GM04503 (cell line): ENCODE measurements around the gene STOX2.
"Not testable (repeated sequence)": the region's sequence is repeated elsewhere in the genome, so short reads cannot be mapped to it uniquely, and the experiment has no call there.

Experiments
- DNase-seq: peaks from one replicate; pipeline ENCODE4 v3.0.0-alpha.2; 2012; ENCODE audit warnings: low read depth

STOX2 gene

DNA sequence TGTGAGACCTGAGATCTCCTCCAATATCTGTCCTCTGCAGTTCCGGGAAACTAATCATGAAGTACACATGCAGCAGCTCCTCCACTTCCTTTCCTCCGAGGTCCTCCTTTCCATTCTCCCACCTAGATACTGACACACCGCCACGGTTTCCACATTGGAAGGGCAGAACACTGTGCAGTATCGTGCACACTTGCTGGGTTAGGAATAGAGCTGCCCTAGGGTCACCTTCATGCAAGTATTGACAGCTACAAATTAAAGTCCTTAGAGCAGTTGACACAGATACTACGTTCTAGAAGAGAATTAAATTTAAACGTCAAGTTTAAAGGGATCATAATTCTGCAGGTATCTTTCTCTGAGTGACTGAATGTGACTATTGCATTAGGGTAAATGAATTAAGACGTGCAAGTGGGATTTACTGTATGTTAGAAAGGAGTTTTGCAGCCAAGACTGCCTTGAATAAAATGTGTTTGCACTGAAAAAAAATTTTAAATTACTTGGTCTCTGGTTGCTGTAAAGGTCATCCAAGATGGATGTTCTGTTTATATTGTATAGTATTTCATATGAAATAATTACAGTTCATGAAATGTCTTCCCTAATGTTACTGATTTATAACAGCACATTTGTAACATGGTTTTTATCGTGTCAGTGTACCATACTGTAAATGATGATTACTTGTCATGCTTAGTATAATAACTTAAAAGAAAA is 117.7 kb downstream of the STOX2 start:
- DNase-seq = no peak

DNA sequence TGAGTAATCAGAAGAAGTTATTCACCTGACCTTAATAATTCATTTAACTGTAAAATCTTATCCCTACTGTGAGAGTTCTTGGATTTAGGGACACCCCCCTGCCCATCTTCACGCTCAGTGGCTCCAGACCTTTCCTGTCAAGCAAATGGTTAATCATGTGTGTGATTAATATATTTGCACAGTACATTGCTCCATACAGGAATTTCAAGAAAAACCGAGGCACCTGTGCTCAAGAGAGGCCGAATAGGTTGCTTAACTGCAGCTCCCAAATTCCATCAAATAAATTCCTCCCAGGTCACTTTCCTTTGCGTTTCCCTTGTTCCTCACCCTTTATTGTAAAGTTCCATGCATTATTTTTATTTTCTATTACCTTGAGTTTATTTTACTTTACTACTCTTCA is 119.5 kb downstream of the STOX2 start:
- DNase-seq = no peak

GRCh38 chr4:184028561-184029374 is 123.7 kb downstream of the STOX2 start:
- no peak for DNase-seq

GRCh38 chr4:184030036-184030435 is 124.9 kb downstream of the STOX2 start:
- DNase-seq = no peak

GRCh38 chr4:184030764-184031163 is 125.7 kb downstream of the STOX2 start:
- DNase-seq = no peak

DNA sequence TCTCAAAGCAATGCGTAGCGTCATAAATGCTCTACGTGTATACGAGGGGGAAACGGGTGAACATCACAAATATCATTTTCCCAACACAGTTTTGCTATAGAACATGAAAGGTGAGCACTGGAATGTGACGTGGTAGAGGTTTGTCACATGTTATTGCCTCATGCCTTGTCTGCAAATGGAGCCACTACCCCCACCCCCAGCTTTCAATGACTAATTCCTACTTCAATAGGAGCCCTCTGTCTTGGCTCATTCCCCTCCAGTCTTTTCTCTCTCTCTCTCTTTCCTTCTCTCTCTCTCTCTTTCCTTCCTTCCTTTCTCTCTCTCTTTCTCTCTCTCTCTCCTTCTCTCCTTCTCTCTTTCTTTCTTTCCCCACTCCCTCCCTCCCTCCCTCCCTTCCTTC is 127.0 kb downstream of the STOX2 start:
- DNase-seq = no peak

GRCh38 chr4:184039963-184040383 is 134.9 kb downstream of the STOX2 start:
- no peak for DNase-seq

- no peak for DNase-seq
Measured at GRCh38 chr4:184041156-184041555, 136.0 kb downstream of the STOX2 start.

DNA sequence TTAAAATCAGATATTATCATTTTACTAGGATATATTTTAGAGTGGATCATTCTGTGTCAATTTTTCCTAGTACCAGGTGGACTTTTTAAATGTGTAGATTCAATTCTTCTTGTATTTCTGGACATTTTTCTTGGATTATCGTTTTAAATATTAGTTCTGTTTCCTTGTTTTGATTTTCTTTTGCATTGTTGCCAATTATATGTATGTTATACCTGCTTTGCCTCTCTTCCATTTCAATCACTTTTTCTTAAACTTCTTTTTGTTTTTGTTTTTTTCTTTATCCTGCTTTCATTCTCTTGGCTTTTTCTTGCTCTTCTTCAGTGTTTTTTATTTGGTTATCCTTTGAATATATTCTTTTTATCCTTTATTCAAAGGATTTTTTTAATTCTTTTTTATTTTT is 141.0 kb downstream of the STOX2 start:
- DNase-seq = no peak

DNA sequence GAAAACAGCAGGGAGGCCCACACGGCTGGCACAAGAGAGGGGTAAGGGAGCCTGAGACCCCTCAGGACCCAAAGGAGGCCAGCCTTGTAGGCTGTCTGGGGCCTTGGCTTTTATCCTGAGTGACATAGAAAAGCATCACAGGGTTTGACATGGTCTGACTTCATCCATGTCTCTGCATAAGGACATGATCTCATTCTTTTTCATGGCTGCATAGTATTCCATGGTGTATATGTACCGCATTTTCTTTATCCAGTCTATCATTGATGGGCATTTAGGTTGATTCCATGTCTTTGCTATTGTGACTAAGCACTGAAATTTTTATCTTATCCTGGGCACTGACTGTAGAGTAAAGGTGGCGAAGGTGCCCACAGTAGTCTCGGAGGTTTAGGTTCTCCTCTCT is 146.2 kb downstream of the STOX2 start:
- DNase-seq = not testable (repeated sequence)

GRCh38 chr4:184052616-184053015 is 147.5 kb downstream of the STOX2 start:
- DNase-seq = no peak

DNA sequence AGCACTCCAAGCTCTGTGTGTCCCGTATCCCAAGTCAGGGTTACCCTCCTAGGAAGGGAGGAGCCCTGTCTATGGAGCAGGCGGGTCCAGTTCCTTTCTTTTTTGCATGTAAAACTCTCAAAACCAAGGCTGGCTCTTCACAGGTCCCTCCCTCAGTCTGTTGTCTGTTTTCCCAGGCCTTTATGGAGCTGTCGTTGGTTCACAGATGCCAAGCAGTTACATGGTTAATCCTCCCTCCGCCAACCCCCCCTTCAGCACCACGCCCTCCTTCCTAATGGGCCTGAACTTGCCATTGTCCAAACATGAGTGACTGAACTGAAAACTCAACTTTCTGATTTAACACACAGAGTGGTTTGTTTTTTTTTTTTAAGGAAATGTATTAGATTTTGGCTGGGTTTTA is 148.3 kb downstream of the STOX2 start:
- no peak for DNase-seq

DNA sequence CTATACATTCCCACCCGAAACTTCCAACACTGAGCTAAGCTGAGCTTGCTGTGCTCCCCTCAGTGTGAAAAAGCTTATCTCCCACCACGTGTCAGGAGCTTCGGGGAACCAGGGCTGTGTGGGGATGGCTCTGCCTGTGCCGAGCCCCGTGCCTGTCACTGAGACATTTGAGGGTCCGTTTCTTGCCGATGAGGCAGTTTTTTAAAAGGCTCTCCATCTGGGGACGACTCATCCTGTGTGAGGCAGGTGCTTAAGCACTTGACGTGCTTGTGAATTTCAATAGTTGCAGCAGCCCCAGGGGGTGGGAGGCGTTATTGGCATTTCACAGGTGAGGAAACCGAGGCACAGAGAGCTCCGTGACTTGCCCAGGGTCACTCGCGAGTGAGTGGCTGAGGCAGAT is 151.8 kb downstream of the STOX2 start:
- no peak for DNase-seq

GRCh38 chr4:184058026-184058425 is 152.9 kb downstream of the STOX2 start:
- DNase-seq = no peak

DNA sequence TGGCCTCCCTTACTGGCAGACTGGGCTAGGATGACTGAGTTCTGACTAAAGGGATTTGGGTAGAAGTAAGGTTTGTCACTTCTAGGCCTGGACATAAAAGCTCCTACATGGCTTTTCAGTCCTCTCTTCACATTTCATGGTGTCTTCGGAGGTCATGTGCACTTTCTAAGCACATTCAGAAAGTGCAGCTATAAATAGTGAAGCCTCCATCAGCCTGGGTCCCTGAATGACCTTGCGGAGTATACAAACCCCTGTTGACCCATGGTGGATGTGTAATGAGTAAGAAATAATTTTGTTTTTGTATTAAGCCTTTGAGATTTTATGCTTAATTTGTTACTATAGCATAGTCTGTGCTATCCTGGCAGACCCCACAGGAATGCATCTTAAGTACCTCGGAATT is 154.0 kb downstream of the STOX2 start:
- DNase-seq = no peak

- no peak for DNase-seq
Measured at GRCh38 chr4:184061582-184061981, 156.5 kb downstream of the STOX2 start.

- no peak for DNase-seq
Measured at GRCh38 chr4:184062769-184063168, 157.7 kb downstream of the STOX2 start.

DNA sequence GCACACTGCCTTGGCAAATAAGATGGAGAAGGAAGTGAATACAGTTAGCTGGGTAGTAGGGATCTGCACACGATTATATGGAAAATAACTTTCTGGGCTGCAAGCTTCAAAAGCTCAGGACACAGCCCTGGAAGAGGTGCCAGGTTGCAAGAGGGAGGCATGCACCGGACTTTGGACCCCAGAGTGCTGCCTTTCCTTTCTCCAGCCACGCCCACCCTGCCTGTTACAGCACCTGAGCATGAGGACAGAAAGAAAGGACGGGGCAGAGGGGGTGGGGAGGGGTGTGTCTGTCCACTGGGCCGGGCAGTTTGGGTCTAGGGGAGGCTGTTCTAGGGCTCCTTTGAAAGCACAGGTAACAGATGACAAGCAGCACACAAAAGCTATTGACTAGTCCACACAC is 159.8 kb downstream of the STOX2 start:
- DNase-seq = no peak

DNA sequence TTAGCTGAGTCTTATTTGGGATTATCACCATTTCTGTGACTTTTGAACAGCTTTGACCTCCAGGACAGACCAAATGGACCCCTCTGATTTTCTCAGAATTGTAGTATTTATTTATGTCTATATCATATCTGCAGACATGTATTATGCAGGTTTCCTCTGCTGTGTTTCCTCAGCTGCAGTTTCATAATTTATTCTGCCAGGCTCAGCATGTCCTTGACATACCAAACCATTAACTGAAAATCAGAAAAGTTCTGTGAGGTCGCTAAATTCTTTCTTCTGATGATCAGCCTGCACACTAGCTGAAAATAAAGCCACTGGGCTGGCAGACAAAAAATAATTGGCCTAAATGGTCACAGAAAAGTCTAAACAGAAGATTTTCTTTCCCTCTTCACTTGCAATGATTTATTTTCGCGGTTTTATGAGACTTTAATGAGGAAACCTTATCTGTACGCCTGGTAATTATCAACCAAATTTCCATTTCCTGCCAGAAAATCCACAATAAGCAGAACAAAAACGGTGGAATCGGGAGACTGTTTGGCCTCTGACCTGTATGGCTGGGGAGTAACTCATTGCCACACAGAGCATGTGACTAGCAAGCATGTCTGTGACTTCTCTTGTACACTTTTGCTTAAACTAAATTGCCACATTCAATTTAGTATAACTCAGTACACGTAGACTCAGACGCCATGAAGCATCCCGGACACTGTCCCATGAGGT is 161.6 kb downstream of the STOX2 start:
- no peak for DNase-seq

- DNase-seq = no peak
Measured at GRCh38 chr4:184067931-184068554, 162.9 kb downstream of the STOX2 start.
